Kidney epithelial cell (primary cell): ENCODE measurements around the gene KEAP1. TPM values are rescaled to one million over a fixed set of nuclear protein-coding genes. Genes with fewer than 3 reads are reported as not detected.
"Not testable (repeated sequence)": the region's sequence is repeated elsewhere in the genome, so short reads cannot be mapped to it uniquely, and the experiment has no call there.

Experiments
- DNase-seq: peaks from one replicate; pipeline ENCODE4 v3.0.0-alpha.2; 2010; ENCODE audit warnings: low read depth
- H3K27me3 ChIP-seq: 2 replicates; pipeline ENCODE4 v1.6.0; 2011; ENCODE audit warnings: low read length; ENCODE audit not compliant: control insufficient read depth, insufficient read depth
- H3K36me3 ChIP-seq: 2 replicates; pipeline ENCODE4 v1.5.1; 2011; ENCODE audit warnings: low read length; ENCODE audit not compliant: control insufficient read depth, insufficient read depth
- H3K4me3 ChIP-seq: 2 replicates; pipeline ENCODE4 v1.5.1; 2011; ENCODE audit warnings: low read depth, mild to moderate bottlenecking, control low read depth, low read length
- total RNA-seq: library from RNA; depleted of rRNA; stranded (reverse); fragments of >200 nt; gene quantifications from 2 replicates; pipeline ENCODE4 v1.2.3, GENCODE V29; 2015
- TF ChIP-seq, protein P1 (sequence below): IDR thresholded peaks from 2 replicates; pipeline ENCODE4 v1.5.1; 2011; ENCODE audit warnings: mild to moderate bottlenecking, moderate library complexity, low read length, control low read depth, inconsistent platforms; ENCODE audit not compliant: insufficient read depth, poor library complexity, severe bottlenecking

KEAP1 gene
- total RNA-seq, 1 donor from 2014 or later: 49.2 TPM

DNA sequence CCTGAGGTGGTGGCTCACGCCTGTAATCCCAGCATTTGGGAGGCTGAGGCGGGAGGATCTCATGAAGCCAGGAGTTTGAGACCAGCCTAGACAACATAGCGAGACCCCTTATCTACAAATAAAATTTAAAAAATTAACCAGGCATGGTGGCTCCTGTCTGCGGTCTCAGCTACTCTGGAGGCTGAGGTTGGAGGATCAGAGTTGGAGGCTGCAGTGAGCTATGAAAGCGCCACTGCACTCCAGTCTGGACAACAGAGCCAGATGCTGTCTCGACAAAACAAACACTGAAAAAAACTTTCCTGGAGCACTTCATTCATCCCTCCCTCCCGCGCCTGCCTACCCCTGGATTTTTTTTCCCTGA lies 39.9 kb upstream of the KEAP1 start:
- peaks cover 2% of the 10 kb centered on the region for H3K27me3 ChIP-seq
- H3K36me3 ChIP-seq: peaks cover 1% of the 10 kb centered on the region
- no peak for DNase-seq
- H3K4me3 ChIP-seq: no peak overlapping the region
- TF ChIP-seq, protein P1, sequence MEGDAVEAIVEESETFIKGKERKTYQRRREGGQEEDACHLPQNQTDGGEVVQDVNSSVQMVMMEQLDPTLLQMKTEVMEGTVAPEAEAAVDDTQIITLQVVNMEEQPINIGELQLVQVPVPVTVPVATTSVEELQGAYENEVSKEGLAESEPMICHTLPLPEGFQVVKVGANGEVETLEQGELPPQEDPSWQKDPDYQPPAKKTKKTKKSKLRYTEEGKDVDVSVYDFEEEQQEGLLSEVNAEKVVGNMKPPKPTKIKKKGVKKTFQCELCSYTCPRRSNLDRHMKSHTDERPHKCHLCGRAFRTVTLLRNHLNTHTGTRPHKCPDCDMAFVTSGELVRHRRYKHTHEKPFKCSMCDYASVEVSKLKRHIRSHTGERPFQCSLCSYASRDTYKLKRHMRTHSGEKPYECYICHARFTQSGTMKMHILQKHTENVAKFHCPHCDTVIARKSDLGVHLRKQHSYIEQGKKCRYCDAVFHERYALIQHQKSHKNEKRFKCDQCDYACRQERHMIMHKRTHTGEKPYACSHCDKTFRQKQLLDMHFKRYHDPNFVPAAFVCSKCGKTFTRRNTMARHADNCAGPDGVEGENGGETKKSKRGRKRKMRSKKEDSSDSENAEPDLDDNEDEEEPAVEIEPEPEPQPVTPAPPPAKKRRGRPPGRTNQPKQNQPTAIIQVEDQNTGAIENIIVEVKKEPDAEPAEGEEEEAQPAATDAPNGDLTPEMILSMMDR: no peak

DNA sequence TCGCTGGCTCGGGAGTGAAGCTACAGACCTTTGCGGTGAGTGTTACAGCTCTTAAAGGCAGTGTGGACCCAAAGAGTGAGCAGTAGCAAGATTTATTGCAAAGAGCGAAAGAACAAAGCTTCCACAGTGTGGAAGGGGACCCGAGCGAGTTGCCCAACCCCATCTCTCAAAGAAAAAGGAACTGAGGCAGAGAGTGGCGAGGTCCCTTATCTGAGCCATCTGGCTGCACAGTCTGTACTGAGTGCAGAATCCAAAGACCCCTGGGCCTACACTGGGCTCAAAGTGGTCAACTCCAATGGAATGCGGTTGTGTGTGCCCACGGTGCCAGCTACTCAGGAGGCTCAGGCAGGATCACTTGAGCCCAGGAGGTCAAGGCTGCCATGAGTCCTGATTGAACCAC lies 35.9 kb upstream of the KEAP1 start:
- H3K4me3 ChIP-seq, H3K36me3 ChIP-seq, DNase-seq, H3K27me3 ChIP-seq: not testable (repeated sequence)

DNA sequence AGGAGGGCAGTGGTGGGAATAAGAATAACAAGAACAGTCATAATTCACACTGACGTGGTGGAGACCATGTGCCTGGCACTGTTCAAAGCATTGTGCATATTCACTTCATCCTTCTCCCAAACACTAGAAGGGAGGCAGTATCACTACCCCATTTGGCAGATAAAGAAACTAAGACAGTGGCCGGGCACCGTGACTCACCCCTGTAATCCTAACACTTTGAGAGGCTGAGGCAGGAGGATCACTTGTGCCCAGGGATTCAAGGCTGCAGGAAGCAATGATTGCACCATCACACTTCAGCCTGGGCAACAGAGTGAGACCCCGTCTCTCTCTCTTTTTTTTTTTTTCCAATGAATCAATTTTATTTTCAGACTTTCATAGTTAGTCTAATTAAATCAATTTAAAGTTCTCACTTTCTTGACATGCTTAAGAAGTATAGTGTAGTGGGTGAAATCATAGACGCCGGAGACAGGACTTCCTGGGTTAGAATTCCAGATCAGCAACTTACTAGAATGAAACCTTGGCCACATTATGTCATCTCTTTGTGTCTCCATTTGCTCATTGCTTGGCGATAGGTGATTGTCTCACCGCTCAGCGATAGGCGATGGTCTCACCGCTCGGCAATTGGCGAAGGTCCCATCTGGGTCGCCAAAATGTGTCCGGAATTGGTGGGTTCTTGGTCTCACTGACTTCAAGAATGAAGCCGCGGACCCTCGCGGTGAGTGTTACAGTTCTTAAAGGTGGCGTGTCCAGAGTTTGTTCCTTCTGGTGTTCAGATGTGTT lies 35.2 kb upstream of the KEAP1 start:
- Histone ChIP-seq H3K27me3 (peaks cover 7% of the 10 kb centered on the region), H3K36me3 (no peaks in the 10 kb centered on the region), H3K4me3 (no peak overlapping the region)
- no peak for DNase-seq
- TF ChIP-seq, protein P1: no peak

DNA sequence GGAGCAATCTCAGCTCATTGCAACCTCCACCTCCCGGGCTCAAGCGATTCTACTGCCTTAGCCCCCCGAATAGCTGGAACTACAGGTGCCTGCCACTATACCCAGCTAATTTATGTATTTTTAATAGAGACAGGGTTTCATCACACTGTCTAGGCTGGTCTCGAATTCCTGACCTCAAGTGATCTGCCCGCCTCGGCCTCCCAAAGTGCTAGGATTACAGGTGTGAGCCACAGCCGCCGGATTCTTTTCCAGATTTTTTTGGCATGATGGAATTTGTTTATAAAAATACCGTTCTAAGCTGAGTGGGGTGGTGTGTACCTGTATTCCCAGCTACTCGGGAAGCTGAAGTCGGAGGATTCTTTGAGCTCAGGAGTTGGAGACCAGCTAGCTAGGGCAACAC lies 34.5 kb upstream of the KEAP1 start:
- TF ChIP-seq, protein P1: no peak
- DNase-seq: no peak

DNA sequence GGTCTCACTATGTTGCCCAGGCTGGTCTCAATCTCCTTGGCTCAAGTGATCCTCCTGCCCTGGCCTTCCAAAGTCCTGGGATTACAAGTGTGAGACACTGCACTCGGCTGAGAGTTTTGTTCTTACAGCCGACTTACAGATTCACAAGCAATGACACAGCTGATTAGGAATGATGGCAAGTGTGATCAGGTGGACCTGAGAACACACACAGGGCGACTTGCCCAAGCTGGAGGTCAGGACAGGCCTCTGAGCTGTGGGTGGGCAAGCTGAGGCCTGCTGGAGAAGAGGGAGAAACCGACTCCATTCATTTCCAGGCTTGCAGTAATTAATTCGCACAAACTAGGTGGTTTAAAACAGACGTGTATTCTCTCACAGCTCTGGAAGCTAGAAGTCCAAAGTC lies 32.5 kb upstream of the KEAP1 start:
- Histone ChIP-seq H3K36me3 (no peaks in the 10 kb centered on the region), H3K27me3 (peaks cover 7% of the 10 kb centered on the region), H3K4me3 (no peak overlapping the region)
- no peak for DNase-seq
- TF ChIP-seq, protein P1: no peak

More for the DNA sequence above, 34.5 kb upstream of the KEAP1 start:
- Histone ChIP-seq H3K4me3 (no peak overlapping the region), H3K36me3 (no peaks in the 10 kb centered on the region), H3K27me3 (peaks cover 7% of the 10 kb centered on the region)

DNA sequence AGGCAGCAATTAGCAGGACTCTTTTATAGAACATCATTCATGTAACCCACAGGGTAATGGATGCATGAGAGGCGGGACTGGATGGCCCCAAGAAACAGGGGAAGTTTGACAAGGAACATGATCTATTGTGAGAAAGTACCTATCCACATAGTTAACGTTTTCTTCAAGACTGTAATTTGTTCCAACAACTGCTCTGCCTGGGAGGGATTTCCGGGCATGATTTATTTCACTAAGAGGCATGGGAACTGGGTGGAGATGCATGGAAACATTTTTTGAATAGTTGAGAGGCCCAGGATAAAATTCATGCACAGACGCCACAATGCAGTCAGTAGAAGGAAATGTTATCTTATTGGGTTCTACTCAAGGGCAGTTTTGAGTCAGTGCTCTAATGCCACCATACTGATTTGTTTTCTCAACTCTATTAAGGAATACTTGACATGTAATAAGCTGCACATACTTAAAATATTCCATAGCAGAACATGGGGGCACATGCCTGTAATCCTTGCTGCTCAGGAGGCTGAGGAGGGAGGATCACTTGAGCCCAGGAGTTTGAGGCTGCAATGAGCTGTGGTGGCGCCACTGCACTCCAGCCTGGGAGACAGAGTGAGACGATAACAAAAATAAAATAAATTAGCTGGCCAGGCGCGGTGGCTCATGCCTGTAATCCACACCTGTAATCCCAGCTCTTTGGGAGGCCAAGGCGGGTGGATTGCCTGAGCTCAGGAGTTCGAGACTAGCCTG lies 30.7 kb upstream of the KEAP1 start:
- Histone ChIP-seq H3K27me3 (peaks cover 5% of the 10 kb centered on the region), H3K4me3 (no peak overlapping the region), H3K36me3 (no peaks in the 10 kb centered on the region)
- DNase-seq: no peak
- TF ChIP-seq, protein P1: no peak
